PFSK-1 (cell line): Measurements from ENCODE around the gene RETREG2.

Source experiments
- POLR2AphosphoS5 ChIP-seq: IDR thresholded peaks from 2 replicates; pipeline ENCODE4 v1.6.1; 2012; ENCODE audit warnings: low read depth, mild to moderate bottlenecking, control low read depth, low read length, moderate library complexity
- SIN3A ChIP-seq: IDR thresholded peaks from 2 replicates; pipeline ENCODE4 v1.6.1; 2012; ENCODE audit warnings: mild to moderate bottlenecking, low read length, moderate library complexity, borderline replicate concordance; ENCODE audit not compliant: insufficient read depth

DNA sequence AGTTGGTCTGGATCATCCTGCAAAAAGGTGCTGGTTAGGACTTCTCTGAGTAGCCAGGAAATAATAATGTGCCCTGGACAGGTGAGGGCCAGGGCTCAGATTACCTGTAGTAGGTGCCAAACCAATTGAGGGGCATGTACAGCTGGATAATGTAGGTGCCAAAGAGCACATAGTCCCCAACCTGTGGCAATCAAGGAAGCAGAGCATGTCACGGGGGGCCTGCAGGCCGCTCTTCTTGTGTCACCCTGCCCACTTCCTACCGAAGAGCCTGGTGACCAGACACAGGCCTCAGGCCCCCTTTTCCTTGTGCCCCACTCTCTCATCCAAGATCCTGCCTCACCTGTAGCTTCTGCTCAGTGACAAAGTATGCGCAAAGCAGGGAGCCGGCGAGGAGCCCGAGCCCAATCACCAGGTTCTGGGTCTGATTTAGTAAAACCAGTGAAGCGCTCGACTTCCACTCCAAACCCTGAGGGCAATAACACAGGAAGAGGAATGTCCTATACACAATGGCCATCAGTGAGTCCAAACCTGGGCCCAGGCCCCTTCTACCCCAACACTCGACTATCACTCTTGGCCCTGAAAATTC is 35.5 kb downstream of the RETREG2 start:
- TF ChIP-seq POLR2AphosphoS5 (no peak), SIN3A (no peak)
